Chondrocyte (in vitro differentiated cells): Measurements from ENCODE around the gene LRP10. TPM values are rescaled to one million over a fixed set of nuclear protein-coding genes. Genes with fewer than 3 reads are reported as not detected.

ENCODE experiments used
- DNase-seq: peaks from one replicate; pipeline ENCODE4 v3.0.0; 2021; ENCODE audit warnings: mixed read lengths, low spot score
- H3K27ac Mint-ChIP-seq: one replicate; pipeline ENCODE4 v1.8.0; 2021; ENCODE audit warnings: mild to moderate bottlenecking, moderate library complexity, mixed read lengths; ENCODE audit not compliant: unreplicated experiment
- H3K27me3 Mint-ChIP-seq: 2 replicates; pipeline ENCODE4 v1.8.0; 2021; ENCODE audit warnings: low read depth, mixed read lengths
- H3K36me3 Mint-ChIP-seq: 2 replicates; pipeline ENCODE4 v1.8.0; 2021; ENCODE audit warnings: low read depth, mixed read lengths
- H3K4me1 Mint-ChIP-seq: 2 replicates; pipeline ENCODE4 v1.8.0; 2021; ENCODE audit warnings: low read depth, mild to moderate bottlenecking, mixed read lengths
- H3K4me3 Mint-ChIP-seq: one replicate; pipeline ENCODE4 v1.8.0; 2021; ENCODE audit warnings: mild to moderate bottlenecking, moderate library complexity, mixed read lengths; ENCODE audit not compliant: unreplicated experiment
- H3K9me3 Mint-ChIP-seq: 2 replicates; pipeline ENCODE4 v1.8.0; 2021; ENCODE audit warnings: low read depth, mixed read lengths
- total RNA-seq: library from RNA; stranded (reverse); gene quantifications from 3 replicates; pipeline ENCODE4 v1.2.1, GENCODE V29; 2021
- TF ChIP-seq, protein P1 (sequence below): fragments of 200-600 bp; sonication (generic); IDR thresholded peaks from 2 replicates; pipeline ENCODE4 v1.5.0; 2021; ENCODE audit warnings: antibody characterized with exemption, mild to moderate bottlenecking, moderate library complexity

Gene LRP10
- total RNA-seq, 1 donor from 2014 or later = 167 TPM

DNA sequence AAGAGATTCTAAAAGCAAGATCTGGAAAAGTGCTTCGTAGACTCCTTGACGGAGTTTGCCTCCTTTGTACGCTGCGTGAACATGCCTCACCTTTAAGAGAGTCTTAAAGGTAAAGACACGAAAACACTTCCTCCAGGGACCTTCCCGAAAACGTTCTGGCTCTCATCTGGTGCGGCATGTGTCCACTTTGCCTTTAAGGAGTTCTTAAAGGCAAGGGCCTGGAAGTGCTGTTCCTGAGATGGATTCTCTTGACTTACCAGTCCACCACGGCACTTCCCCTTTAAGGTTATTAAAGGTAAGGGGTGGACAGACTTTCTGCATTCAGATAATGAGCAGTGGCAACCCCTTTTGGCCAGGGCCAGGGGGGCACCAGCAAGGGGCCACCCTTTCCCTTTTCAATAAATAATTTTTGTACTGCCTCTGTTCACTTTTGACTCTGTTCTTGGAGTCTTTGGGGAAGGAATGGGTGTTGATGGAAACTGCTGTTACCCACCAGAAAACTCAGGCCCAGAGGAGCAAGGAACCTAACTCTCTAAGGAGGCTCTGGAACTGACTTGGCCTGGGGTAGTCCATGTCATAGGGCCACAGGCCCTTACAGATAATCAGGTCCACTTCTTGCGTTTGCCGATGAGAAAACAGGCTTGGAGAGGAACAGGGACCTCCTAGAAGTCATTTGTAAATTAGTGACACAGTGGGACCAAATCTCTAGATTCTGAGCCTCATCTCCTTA is 15.9 kb downstream of the LRP10 start:
- H3K4me3 Mint-ChIP-seq = peak overlapping the region; percentile 90
- peak overlapping the region; percentile 65 for H3K27ac Mint-ChIP-seq
- no peak for DNase-seq
- H3K9me3 Mint-ChIP-seq = no peaks in the 10 kb centered on the region
- TF ChIP-seq, protein P1, sequence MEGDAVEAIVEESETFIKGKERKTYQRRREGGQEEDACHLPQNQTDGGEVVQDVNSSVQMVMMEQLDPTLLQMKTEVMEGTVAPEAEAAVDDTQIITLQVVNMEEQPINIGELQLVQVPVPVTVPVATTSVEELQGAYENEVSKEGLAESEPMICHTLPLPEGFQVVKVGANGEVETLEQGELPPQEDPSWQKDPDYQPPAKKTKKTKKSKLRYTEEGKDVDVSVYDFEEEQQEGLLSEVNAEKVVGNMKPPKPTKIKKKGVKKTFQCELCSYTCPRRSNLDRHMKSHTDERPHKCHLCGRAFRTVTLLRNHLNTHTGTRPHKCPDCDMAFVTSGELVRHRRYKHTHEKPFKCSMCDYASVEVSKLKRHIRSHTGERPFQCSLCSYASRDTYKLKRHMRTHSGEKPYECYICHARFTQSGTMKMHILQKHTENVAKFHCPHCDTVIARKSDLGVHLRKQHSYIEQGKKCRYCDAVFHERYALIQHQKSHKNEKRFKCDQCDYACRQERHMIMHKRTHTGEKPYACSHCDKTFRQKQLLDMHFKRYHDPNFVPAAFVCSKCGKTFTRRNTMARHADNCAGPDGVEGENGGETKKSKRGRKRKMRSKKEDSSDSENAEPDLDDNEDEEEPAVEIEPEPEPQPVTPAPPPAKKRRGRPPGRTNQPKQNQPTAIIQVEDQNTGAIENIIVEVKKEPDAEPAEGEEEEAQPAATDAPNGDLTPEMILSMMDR = no peak
- H3K36me3 Mint-ChIP-seq = peaks cover 2% of the 10 kb centered on the region
- no peaks in the 10 kb centered on the region for H3K27me3 Mint-ChIP-seq
- H3K4me1 Mint-ChIP-seq = peaks cover 22% of the 10 kb centered on the region

- Mint-ChIP-seq H3K27ac (no peak overlapping the region), H3K36me3 (peaks cover 2% of the 10 kb centered on the region), H3K27me3 (no peaks in the 10 kb centered on the region), H3K9me3 (no peaks in the 10 kb centered on the region), H3K4me3 (no peak overlapping the region), H3K4me1 (peaks cover 18% of the 10 kb centered on the region)
- DNase-seq = no peak
- TF ChIP-seq, protein P1 = no peak
Measured at GRCh38 chr14:22887990-22888378, 16.4 kb downstream of the LRP10 start.

DNA sequence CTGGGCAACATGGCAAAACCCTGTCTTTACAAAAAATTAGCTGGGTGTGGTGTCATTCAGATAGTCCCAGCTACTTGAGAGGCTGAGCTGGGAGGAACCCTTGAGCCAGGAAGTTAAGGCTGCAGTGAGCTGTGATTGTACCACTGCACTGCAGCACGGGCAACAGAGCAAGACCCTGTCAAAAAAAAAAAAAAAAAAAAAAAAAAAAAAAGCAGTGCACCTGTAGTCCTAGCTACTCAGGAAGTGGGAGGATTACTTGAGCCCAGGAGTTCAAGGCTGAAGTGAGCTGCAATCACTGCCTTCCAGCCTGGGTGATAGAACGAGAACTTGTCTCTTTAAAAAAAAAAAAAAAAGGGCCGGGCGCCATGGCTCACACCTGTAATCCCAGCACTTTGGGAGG is 17.1 kb downstream of the LRP10 start:
- Mint-ChIP-seq H3K4me1 (peaks cover 15% of the 10 kb centered on the region), H3K27me3 (no peaks in the 10 kb centered on the region), H3K36me3 (peaks cover 2% of the 10 kb centered on the region), H3K9me3 (no peaks in the 10 kb centered on the region), H3K4me3 (no peak overlapping the region), H3K27ac (no peak overlapping the region)
- no peak for DNase-seq
- TF ChIP-seq, protein P1 = no peak

GRCh38 chr14:22890416-22890815 is 18.9 kb downstream of the LRP10 start:
- Mint-ChIP-seq H3K27ac (no peak overlapping the region), H3K27me3 (no peaks in the 10 kb centered on the region), H3K4me1 (peaks cover 15% of the 10 kb centered on the region), H3K36me3 (peaks cover 2% of the 10 kb centered on the region), H3K4me3 (no peak overlapping the region), H3K9me3 (no peaks in the 10 kb centered on the region)
- TF ChIP-seq, protein P1 = no peak
- DNase-seq = no peak

DNA sequence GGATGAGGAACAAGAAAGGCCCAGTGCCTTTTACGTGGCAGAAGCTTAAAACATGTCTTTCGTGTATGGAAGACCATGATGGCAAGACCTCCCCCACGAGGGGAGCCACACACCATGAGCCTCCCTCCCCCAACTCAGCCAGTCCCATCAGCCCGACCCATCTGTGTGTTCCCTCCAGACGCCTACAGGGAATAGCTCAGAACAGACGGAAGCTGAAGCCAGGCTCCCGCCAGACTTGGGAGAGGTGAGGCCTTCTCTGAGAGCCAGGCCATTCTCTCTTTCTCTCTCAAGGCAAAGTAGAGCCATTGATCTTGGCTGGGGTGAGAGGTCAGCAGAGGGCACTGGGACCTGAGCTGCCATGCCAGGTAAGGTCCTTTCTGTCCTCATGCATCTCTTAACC is 20.9 kb downstream of the LRP10 start:
- DNase-seq = no peak
- Mint-ChIP-seq H3K9me3 (no peaks in the 10 kb centered on the region), H3K4me3 (no peak overlapping the region), H3K27me3 (no peaks in the 10 kb centered on the region), H3K4me1 (peaks cover 6% of the 10 kb centered on the region), H3K36me3 (peaks cover 2% of the 10 kb centered on the region), H3K27ac (no peak overlapping the region)
- TF ChIP-seq, protein P1 = no peak
